ENCODE results near the gene ATAD5. TPM values are rescaled to one million over a fixed set of nuclear protein-coding genes. Genes with fewer than 3 reads are reported as not detected.

Gene ATAD5
- total and polyA plus RNA-seq, 2 of the 13 experiments (the other 11 are each of a cell fraction or from before 2014, with no cell fraction given): 1.8 to 10.7 TPM

GRCh38 chr17:30831663-30832437 lies at the start of gene ATAD5 (continued):
- TF ChIP-seq MXD3 (CRISPR knock-in tag; IDR thresholded peaks at IDR 0.05) (peak; percentile 52; the same call in 1 of the 2 replicates), ZBTB43 (CRISPR knock-in tag; conservative IDR thresholded peaks at IDR 0.05) (0 out of 2 replicates have a peak, but pooled peaks have one; percentile 43), TOE1 (CRISPR knock-in tag; IDR thresholded peaks at IDR 0.05) (no peak; the same call in 1 of the 2 replicates), ATF7 (IDR thresholded peaks at IDR 0.05) (no peak), ATF7 (CRISPR knock-in tag; IDR thresholded peaks at IDR 0.05) (0 out of 2 replicates have a peak, but pooled peaks have one; percentile 6), ZNF33B (CRISPR knock-in tag; IDR thresholded peaks at IDR 0.05) (no peak), CREB1 (IDR thresholded peaks at IDR 0.05) (0 out of 2 replicates have a peak, but pooled peaks have one; percentile 9), CREB1 (CRISPR knock-in tag; IDR thresholded peaks at IDR 0.05) (peak; percentile 44; the same call in 1 of the 2 replicates), SATB2 (CRISPR knock-in tag; IDR thresholded peaks at IDR 0.05) (0 out of 2 replicates have a peak, but pooled peaks have one; percentile 41), TMF1 (CRISPR knock-in tag; IDR thresholded peaks at IDR 0.05; ENCODE audit: low read depth) (no peak), ZNF891 (CRISPR knock-in tag; IDR thresholded peaks at IDR 0.05) (peak; percentile 90), ZNF546 (CRISPR knock-in tag; conservative IDR thresholded peaks at IDR 0.05) (0 out of 2 replicates have a peak, but pooled peaks have one; percentile 49), SP1 (IDR thresholded peaks at IDR 0.05) (no peak), SP1 (CRISPR knock-in tag; IDR thresholded peaks at IDR 0.05) (peak; percentile 95), KAT2B (IDR thresholded peaks at IDR 0.05; ENCODE audit: borderline replicate concordance, low read depth, low read length) (no peak), TBL1XR1 (IDR thresholded peaks at IDR 0.05; ENCODE audit: borderline replicate concordance, low read length, partially characterized antibody) (no peak), ZNF703 (CRISPR knock-in tag; IDR thresholded peaks at IDR 0.05; ENCODE audit: borderline replicate concordance) (0 out of 2 replicates have a peak, but pooled peaks have one; percentile 26), ZNF20 (CRISPR knock-in tag; IDR thresholded peaks at IDR 0.05) (no peak), MTA3 (CRISPR knock-in tag; IDR thresholded peaks at IDR 0.05) (no peak), ZNF326 (CRISPR knock-in tag; IDR thresholded peaks at IDR 0.05; ENCODE audit: borderline replicate concordance) (no peak), ZSCAN30 (CRISPR knock-in tag; IDR thresholded peaks at IDR 0.05) (no peak), PHF8 (CRISPR knock-in tag; IDR thresholded peaks at IDR 0.05) (peak; percentile 94), ZNF12 (CRISPR knock-in tag; IDR thresholded peaks at IDR 0.05) (no peak), NFIB (CRISPR knock-in tag; IDR thresholded peaks at IDR 0.05; ENCODE audit: borderline replicate concordance) (no peak)
- TF ChIP-seq, protein P1, sequence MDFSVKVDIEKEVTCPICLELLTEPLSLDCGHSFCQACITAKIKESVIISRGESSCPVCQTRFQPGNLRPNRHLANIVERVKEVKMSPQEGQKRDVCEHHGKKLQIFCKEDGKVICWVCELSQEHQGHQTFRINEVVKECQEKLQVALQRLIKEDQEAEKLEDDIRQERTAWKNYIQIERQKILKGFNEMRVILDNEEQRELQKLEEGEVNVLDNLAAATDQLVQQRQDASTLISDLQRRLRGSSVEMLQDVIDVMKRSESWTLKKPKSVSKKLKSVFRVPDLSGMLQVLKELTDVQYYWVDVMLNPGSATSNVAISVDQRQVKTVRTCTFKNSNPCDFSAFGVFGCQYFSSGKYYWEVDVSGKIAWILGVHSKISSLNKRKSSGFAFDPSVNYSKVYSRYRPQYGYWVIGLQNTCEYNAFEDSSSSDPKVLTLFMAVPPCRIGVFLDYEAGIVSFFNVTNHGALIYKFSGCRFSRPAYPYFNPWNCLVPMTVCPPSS (IDR thresholded peaks at IDR 0.05): no peak
- TF ChIP-seq, protein P2, sequence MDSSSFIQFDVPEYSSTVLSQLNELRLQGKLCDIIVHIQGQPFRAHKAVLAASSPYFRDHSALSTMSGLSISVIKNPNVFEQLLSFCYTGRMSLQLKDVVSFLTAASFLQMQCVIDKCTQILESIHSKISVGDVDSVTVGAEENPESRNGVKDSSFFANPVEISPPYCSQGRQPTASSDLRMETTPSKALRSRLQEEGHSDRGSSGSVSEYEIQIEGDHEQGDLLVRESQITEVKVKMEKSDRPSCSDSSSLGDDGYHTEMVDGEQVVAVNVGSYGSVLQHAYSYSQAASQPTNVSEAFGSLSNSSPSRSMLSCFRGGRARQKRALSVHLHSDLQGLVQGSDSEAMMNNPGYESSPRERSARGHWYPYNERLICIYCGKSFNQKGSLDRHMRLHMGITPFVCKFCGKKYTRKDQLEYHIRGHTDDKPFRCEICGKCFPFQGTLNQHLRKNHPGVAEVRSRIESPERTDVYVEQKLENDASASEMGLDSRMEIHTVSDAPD (CRISPR knock-in tag; IDR thresholded peaks at IDR 0.05): no peak
- TF ChIP-seq, protein P3, sequence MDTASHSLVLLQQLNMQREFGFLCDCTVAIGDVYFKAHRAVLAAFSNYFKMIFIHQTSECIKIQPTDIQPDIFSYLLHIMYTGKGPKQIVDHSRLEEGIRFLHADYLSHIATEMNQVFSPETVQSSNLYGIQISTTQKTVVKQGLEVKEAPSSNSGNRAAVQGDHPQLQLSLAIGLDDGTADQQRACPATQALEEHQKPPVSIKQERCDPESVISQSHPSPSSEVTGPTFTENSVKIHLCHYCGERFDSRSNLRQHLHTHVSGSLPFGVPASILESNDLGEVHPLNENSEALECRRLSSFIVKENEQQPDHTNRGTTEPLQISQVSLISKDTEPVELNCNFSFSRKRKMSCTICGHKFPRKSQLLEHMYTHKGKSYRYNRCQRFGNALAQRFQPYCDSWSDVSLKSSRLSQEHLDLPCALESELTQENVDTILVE (CRISPR knock-in tag; IDR thresholded peaks at IDR 0.05): peak; percentile 70; the same call in 1 of the 2 replicates

All from HepG2 (cell line).